IMR-90 (cell line): Measurements from ENCODE around the gene PTGES.

ENCODE experiments used
- BHLHE40 ChIP-seq: fragments of 150-350 bp; IDR thresholded peaks from 2 replicates; pipeline ENCODE4 v1.6.1; 2016; ENCODE audit warnings: mild to moderate bottlenecking, low read depth, low read length
- CEBPB ChIP-seq: IDR thresholded peaks from 2 replicates; pipeline ENCODE4 v1.6.1; 2012; ENCODE audit warnings: low read depth, low read length, improper control_type of control experiment
- MAZ ChIP-seq: IDR thresholded peaks from 2 replicates; pipeline ENCODE4 v1.6.1; 2012; ENCODE audit warnings: low read depth, mild to moderate bottlenecking, low read length, improper control_type of control experiment, moderate library complexity, borderline replicate concordance
- POLR2A ChIP-seq: IDR thresholded peaks from 2 replicates; pipeline ENCODE4 v1.6.1; 2012; ENCODE audit warnings: mild to moderate bottlenecking, low read depth, low read length
- RAD21 ChIP-seq: IDR thresholded peaks from 2 replicates; pipeline ENCODE4 v1.6.1; 2012; ENCODE audit warnings: low read length, improper control_type of control experiment
- RCOR1 ChIP-seq: IDR thresholded peaks from 2 replicates; pipeline ENCODE4 v1.6.1; 2012; ENCODE audit warnings: mild to moderate bottlenecking, low read length, improper control_type of control experiment; ENCODE audit not compliant: insufficient replicate concordance
- TF ChIP-seq, protein P1 (sequence below): conservative IDR thresholded peaks from 2 replicates; pipeline ENCODE4 v1.5.1; 2012; ENCODE audit warnings: mild to moderate bottlenecking, low read depth, low read length, improper control_type of control experiment
- TF ChIP-seq, protein P2 (sequence below): fragments of 150-350 bp; IDR thresholded peaks from 2 replicates; pipeline ENCODE4 v1.6.1; 2017; ENCODE audit warnings: mild to moderate bottlenecking, antibody characterized with exemption, low read length, low read depth

DNA sequence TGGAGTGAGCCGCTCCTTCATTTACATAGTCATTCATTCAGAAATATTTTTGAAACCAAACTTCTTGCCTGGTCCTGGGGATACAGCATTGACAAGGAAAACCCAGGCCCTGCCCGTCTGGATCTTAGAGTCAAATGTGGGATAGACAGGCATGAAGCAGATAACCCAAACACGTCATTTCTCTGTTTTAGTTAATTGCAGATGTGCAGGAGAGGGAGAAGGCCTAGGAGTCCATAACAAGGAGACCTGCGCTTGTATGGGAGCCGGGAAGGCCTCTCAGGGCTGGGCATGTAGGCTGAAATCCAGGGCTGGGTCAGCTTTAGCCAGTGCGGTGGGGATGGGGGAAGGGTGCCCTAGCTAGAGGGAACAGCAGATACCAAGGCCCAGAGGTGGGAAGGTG, 44.0 kb downstream of the PTGES start:
- TF ChIP-seq, protein P1, sequence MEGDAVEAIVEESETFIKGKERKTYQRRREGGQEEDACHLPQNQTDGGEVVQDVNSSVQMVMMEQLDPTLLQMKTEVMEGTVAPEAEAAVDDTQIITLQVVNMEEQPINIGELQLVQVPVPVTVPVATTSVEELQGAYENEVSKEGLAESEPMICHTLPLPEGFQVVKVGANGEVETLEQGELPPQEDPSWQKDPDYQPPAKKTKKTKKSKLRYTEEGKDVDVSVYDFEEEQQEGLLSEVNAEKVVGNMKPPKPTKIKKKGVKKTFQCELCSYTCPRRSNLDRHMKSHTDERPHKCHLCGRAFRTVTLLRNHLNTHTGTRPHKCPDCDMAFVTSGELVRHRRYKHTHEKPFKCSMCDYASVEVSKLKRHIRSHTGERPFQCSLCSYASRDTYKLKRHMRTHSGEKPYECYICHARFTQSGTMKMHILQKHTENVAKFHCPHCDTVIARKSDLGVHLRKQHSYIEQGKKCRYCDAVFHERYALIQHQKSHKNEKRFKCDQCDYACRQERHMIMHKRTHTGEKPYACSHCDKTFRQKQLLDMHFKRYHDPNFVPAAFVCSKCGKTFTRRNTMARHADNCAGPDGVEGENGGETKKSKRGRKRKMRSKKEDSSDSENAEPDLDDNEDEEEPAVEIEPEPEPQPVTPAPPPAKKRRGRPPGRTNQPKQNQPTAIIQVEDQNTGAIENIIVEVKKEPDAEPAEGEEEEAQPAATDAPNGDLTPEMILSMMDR: no peak
- TF ChIP-seq POLR2A (no peak), BHLHE40 (no peak), RAD21 (no peak), CEBPB (no peak), MAZ (no peak), RCOR1 (no peak)
- TF ChIP-seq, protein P2, sequence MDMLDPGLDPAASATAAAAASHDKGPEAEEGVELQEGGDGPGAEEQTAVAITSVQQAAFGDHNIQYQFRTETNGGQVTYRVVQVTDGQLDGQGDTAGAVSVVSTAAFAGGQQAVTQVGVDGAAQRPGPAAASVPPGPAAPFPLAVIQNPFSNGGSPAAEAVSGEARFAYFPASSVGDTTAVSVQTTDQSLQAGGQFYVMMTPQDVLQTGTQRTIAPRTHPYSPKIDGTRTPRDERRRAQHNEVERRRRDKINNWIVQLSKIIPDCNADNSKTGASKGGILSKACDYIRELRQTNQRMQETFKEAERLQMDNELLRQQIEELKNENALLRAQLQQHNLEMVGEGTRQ: no peak
